Forelimb muscle (tissue), 1 donor: ENCODE results near the gene TMPRSS13. TPM values are rescaled to one million over a fixed set of nuclear protein-coding genes. Genes with fewer than 3 reads are reported as not detected.

Source experiments
- DNase-seq: peaks from one replicate; pipeline ENCODE4 v3.0.0-alpha.2; 2013; ENCODE audit warnings: low read depth
- polyA plus RNA-seq: library from polyadenylated mRNA; unstranded; fragments of 120-200 nt; gene quantifications from one replicate; pipeline ENCODE4 v1.2.1, GENCODE V29; 2013; ENCODE audit not compliant: insufficient read length

Gene TMPRSS13
- polyA plus RNA-seq, 1 donor = 0.19 TPM

- no peak for DNase-seq
Measured at GRCh38 chr11:117914398-117914761, 14.8 kb downstream of the TMPRSS13 start.

DNA sequence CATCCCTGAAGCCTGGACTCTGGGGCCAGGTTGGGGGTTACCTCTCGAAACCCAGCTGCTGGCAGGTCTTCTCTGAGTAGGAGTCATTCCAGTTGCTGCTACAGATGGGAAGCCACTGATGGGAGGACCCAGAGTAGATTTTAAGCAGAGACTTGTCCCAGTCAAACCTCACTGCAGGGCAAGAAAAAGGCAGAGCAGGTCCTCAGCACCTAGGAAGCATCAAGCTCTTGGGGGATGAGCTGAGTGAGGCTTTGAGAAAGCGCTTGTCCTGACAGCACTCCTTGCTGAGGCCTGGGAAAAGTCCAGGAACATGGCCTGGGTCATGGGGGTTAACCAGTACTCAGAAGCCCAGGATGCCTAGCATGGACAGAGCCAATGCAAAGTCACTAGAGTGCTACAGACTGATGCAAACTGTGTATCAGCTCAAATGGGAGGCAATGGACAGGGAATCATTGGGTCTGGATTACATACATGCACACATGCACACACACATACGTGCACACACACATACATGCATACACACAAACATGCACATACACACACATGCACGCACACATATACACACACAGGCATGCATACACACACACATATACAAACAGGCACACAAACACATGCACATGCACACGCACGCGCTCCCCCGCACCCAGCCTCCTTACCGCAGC, 15.3 kb downstream of the TMPRSS13 start:
- no peak for DNase-seq

GRCh38 chr11:117912497-117912896, 16.7 kb downstream of the TMPRSS13 start:
- no peak for DNase-seq

DNA sequence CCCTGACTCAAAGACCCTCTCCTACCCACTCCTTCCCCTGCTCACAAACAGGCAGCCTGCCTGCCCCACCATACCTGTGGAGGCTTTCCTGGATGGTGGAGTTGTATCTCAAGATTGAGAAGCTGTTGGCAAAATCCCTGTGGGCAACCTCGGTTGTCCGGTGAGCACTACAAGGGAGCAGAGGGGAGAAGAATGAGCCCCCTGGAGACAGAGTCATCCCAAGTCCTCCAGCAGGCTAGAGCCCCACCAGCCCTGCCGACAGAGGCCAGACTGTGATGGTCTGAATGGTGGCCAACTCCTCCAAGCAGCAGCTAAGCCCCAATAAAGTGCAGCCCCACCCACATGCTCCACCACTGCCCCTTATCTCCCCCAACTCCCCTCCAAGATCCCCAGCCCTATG, 17.5 kb downstream of the TMPRSS13 start:
- no peak for DNase-seq

DNA sequence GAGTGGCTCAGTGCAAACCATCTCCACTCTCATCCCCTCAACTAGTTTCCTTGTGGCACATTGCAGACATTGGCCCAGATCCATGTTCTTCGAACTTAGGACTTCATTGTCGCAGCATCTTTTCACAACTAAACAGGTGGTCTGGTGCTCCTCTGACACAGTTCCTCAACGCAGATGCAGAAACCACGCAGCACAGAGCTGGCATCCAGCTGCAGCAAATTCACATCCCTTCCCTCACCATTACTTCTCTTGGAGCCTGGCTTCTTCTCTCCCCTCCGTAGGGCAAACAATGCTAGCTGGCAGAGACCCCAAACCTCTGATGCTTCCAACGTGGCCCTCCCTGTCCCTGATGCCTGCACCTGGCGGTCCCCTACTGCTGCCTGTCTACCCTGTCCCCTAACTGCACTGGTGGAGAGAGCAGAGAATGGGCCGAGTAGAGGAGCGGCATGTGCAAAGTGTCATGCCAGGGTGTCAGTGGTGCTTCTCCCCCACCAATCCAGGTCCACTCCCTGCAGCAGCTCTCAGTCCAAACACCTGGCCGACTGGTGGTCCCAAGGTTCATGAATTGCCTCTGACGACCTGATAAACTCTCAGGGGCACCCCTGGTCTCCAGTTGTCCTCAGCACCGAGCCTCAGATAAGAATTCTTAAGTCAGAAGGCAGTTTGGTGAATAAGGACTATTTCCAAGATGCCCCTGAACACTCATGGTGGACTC, 18.1 kb downstream of the TMPRSS13 start:
- DNase-seq = no peak

GRCh38 chr11:117910525-117910924, 18.7 kb downstream of the TMPRSS13 start:
- DNase-seq = no peak

- no peak for DNase-seq
Measured at GRCh38 chr11:117909611-117910382, 19.4 kb downstream of the TMPRSS13 start.

DNA sequence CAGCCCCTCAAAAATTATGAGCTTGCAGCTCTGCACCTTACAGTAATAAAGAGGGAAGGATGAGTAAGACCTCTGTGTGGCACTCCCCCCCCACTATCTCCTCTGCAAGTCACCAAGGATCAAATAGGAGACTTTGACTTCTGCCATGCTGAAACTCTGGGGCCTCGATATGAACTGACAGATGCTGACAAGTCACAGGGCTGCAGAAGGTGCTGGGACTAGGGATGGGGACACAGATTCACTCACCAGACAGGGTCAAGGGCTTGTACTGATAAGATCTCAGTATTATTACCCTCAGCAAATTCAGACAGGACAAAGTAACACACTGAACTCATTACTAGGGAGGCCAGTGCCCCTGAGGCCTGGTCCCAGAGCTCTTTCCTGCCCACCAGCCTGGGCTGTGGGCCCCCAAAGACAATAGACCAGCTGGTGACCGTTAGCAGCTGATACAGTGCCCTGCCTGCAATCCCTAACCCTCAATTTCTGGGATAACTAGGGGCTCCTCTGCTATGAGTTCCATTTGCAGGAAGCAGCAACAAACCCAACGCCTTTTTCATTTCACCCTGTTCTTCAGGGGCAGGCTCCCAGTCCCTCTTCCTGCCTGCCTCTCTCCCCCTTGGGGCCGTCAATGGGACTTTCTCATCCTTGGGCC, 20.1 kb downstream of the TMPRSS13 start:
- DNase-seq = no peak

DNA sequence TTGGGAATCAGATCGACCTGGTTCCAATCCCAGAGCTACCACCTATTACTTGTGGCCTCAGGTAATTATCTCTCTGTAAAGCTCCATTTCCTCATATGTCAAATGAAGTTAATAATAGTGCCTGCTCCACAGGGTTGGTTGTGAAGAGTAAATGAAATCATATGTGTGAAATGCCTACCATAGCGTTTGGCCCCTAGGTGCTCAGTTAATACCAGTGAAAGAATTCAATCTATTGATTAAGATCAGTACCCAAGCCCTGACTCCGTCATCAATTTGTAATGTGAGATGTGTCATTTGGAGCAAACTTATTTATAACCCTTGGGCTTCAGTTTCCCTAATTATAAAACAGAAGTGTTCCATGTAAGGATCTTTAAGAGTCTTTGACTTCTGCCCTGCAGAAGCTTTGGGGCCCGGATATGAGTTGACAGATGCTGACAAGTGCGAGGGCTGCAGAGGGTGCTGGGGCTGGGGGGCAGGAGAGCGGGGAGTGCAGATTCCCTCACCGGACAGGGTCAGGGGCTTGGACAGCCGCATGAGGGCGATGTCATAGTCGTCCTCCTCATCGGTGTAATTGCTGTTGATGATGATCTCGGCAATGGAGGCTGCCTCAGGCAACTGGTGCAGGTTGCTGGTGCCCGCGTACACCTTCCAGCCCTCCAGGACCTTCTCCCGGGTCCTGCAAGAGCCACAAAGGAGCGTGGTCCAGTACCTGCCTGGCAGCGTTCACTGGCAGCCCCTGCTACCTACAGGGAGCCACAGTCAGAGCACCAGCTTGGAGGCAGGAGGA, 20.9 kb downstream of the TMPRSS13 start:
- DNase-seq = no peak

- DNase-seq = no peak
Measured at GRCh38 chr11:117907276-117908108, 21.7 kb downstream of the TMPRSS13 start.

- no peak for DNase-seq
Measured at GRCh38 chr11:117906710-117907109, 22.5 kb downstream of the TMPRSS13 start.

GRCh38 chr11:117906126-117906525, 23.1 kb downstream of the TMPRSS13 start:
- no peak for DNase-seq

GRCh38 chr11:117905524-117905923, 23.7 kb downstream of the TMPRSS13 start:
- DNase-seq = no peak

DNA sequence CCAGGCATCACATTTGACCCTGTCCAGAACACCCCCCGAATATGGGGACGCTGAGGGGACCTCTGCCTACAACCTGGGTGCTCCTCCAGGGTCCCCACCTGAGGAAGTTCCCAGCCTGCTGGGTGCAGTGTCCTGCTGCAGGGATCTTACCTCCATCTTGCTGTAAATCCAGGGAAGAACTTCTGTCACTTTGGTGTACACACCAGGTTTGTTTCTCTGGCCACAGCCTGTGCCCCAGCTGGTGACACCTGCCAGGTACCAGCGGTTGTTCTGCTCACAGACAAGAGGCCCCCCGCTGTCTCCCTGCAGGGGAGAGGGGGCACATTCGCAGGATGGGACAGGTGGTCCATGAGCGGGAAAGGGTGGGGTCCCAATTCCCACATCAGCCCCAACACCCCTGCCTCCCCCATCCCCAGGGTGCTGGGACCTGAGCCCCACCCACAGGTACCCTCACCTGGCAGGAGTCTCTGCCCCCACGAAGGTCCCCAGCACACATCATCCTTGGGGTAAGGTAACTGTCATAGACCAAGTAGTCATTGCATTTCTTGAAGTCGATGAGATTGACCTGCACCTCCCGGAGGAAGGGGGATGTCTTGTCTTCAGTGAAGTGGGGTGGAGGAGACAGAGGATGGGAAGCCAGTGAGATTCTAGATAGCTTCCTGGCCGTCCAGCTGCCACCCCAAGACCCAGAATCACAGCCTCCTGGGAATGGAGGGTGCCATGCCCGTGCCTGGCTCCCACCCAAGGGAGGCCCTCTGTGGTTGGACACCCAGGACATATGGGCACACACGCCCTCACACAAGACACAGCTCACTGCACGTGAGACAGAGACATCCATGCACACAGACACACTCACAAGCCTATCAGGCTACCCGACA, 25.5 kb downstream of the TMPRSS13 start:
- DNase-seq = no peak

DNA sequence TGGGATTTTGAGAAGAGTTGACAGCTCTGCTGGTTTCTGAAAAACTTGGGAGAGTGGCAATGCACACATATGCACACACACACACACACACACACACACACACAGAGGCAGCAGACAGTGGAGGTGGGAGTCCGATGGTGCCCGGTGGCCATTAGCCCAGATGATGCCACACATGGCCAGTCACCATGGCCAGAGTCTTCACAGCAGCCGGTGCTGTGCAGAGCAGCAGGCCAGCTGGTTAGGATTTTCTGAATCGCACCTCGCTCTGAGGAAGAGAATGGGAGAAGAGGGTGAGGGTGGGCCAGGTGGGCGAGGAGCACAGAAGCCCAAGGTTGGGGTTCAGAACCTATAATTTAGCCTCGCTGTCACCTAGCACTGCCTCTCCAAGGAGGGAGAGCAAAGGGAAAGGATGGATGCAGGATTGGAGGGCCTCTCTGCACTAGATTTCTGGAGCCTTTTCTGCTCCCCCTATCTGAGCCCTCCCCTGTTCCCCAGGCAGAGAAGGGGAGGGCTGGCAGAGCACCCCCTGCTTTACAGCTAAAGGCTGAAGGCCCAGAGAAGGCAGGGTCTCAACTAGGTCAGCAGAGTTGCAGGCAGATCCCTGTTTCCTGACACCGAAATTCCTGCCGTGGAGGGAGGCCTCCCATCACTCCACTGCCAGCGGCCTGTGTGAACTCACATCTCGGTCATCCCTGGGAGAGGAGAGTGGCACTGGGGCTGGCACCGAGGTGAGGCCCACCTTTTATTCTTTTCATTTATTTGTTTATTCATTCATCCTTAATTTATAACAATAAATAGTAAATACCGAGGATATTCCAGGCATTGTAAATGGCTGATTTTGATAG, 27.0 kb downstream of the TMPRSS13 start:
- no peak for DNase-seq

GRCh38 chr11:117901601-117902000, 27.6 kb downstream of the TMPRSS13 start:
- no peak for DNase-seq

DNA sequence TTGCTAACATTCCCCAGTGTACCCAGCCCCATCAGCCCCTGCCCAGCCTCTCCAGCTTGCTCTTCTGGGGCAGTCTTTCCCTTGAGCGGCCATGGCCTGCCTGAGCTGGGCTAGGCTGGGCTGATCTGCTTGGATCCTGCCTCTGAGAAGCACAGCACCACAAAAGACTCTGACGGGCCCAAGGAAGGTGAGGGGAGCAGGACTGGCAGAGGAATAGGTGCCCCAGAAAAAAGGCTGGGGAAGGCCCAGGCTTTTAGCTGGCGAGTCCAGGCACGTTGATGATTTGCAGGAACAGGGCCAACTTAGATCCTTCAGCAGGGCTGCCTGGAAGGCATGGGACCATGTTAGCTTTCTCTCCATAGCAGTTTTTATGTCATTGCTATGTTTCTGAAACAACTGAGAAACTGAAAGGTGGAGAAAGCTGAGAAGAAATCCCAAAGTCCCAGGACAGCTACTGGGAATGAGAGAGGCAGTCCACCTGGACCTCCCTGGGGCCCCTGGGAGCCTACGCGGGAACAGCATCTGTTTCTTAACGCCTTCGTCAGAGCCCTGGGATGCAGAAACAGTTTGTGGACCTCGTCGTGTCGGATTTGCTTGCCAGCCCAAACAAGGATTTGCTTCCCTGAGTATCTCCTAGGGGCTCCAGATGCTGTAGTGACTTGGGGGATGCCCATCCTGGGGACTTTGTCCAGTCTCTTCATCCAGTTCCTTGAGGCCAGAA, 28.3 kb downstream of the TMPRSS13 start:
- DNase-seq = no peak

DNA sequence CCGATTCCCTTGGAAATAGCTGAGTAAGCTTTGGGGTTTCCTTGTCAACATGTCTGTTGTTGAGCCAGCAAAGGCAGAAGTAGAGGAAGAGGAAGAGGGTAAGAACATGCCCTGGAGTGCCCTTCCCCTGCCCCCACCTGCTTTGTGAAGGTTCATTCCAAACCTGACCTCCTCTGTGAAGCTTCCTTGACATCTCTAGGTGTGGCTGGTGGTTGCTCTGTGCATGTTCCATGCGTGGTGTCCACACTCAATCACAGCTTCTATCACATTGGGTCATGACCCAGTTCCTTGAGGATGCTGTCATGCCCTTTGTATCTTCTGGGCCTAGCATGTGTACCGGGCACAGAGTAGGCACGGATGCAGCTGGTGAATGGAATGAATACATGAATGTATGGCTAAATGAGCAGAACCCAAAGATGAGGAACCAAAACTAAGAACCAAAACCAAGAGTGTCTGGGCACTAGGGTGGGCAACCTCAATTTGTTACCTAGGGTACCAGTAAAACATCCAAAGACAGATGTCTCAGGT, 29.0 kb downstream of the TMPRSS13 start:
- DNase-seq = no peak
